GM12891 (cell line): ENCODE data around the gene ECE2.

Experiments used
- POLR2AphosphoS5 ChIP-seq: IDR thresholded peaks from 2 replicates; pipeline ENCODE4 v1.6.1; 2011; ENCODE audit warnings: low read depth, low read length, control low read depth
- TAF1 ChIP-seq: IDR thresholded peaks from 2 replicates; pipeline ENCODE4 v1.6.1; 2011; ENCODE audit warnings: low read depth, low read length, control low read depth

- TF ChIP-seq TAF1: no peak
- TF ChIP-seq POLR2AphosphoS5: no peak
These were observed 14.5 kb downstream of the ECE2 start for GRCh38 chr3:184290331-184290730.
